HUDEP-2 (cell line): ENCODE results near the gene CNTNAP5.

Source experiments
- DNase-seq, 76 experiments: peaks; one replicate each; lab custom pipeline; 2025; ENCODE audit not compliant: unreplicated experiment in 76 of 76; lab: John Stamatoyannopoulos, UW

CNTNAP5 gene

DNA sequence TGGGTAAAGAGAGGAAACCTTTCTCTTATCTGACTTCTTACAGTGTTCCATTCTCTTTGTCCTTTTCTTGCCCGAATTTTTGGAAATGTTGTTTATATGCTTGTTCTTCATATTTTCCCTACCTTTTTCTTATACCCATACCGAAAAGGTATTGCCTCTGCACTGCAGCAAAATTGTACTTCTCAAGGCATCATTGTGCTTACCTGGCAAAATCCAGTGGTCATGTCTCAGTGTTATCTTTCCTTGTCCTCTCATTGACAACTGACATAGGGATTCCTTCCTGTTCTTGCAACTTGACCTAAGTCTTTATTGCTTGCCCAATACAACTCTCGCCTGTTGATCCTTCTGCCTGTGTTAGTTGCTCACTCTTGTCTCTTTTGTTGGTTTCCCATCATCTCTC, 842.2 kb downstream of the CNTNAP5 start:
- DNase-seq: no peak

DNA sequence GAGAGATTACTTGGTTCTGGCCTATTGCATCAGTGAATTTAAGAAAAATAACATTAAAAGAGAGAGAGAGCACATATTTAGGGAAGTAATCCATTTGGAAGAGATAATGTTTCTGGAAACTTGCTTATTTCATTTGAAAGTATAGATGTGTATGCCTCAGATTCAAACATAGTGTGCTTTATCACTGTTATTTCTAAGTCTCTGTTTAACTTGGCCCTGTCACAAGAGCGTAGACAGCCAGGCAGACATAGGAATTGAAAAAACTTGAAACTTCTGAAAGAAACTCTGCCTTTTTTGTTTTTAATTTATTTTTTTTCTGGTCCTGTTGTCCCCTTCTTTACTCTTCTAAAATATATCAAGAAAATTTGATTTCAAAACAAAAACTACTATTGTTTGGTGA, 849.1 kb downstream of the CNTNAP5 start:
- no peak for DNase-seq

DNA sequence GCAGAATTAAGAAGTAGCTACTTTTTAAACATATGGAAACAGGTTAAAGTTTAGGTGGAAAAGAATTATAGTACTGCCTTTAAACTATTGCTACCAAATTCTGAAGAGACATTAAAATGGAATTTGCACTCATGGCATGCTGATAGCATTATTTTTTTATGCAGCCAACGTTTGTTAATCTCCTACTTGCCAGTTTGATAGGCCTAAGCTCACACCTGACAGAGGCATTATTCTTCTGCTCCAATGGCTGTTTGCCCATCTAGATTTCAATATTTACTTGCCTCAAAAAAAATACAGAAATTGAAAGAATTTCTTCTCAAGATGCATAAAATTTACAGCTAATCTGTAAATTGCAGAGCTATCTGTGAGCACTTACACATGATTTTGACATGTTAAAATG, 849.6 kb downstream of the CNTNAP5 start:
- no peak for DNase-seq

DNA sequence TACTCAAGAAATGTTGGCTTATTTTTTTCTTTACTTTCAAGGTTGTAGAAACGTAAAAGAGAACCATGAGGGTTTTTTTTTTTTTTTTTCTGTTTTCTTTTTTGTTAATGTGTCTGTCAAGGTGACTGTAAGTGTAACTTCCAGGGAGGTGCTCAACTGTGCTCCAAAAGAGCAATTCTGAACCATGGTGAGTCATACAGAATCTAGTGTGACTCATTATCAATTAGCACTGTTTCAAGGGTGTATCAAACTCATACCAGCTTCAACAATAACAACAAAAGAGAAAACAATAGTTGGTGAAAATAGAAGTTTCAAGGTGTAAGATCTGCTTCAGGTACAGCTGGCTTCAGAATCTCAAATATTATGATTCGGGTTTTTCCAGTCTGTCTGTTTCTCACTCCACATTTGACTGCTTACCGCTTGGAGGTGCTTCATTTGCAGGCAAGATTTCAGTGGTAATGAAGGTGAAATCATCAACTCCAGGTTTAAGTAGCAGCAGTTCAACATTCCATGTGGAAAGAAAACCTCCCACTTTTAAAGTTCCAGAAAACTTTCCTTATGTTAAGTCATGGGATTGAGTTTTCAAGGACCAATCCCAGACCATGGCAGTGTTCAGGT, 850.6 kb downstream of the CNTNAP5 start:
- no peak for DNase-seq

DNA sequence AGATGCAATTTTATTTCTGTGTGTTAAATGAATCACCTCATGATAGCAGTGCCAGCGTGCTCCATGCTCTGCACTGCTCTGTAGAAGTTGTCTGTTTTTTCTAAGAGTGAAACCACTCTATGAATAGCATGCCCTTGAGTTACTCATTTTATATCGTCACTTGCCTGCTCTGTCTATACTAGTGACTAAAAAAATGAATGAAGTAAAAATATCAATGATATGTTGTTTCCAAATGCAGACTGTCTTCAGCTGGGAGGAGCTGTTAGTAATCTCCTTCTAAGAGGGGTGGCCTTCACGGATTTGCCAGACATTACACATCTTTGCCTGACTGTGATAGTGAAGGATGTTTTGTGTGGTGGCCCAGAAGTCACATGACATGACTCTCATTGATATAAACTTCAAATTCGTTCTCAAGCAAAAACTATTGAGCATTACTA, 852.1 kb downstream of the CNTNAP5 start:
- no peak for DNase-seq

DNA sequence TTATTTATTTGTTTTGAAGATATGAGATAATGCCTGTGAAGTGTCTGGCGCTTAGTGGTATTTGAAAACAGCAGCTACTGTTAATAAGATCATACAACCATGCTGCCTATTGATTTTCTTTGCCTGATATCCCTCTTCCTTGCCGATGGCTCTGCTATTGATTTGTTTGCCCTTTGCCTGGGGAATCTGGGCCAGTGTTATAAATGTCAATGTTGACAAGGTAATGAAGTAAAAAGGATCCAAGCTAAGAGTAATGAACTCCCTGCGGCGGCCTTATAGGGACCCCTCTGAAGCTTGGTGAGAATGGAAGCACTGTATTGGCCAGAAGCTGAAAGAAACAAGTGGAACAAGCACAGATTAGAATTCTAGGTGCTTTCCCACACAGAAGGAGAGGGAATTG, 854.6 kb downstream of the CNTNAP5 start:
- DNase-seq: no peak

DNA sequence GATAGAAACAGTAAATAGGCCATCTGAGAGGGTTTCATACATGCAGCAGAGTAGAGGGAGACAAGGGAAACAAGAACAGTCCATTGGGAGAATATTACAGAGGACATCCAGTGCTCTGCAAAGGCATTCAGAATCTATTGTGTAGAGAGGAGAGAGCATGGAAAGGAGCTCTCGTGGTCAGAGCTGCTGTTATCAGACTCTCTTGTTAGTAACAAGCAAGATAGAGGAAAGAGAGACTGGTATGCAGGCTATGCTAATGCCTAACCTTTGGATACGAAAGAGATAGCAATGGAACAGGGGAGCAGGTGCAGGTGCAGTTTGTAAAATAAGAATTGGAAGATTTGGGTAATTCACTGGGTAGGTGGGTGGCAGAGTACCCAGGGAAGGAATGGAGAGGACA, 855.9 kb downstream of the CNTNAP5 start:
- no peak for DNase-seq

DNA sequence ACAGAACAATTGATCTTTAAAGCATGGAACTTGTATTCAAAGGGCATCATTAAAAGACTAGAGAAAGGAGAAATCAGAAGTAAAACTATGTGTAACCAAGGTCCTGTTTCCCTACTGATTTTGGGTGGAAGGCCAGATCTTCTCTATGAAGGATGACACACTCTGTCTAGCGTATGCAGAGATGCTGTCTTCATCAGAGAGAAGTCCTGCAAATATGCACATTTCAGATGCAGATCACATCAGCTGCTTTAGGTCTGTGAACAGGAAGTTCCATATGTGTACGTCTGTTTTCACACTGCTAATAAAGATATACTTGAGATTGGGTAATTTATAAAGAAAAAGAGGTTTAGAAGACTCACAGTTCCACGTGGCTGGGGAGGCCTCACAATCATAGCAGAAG, 857.3 kb downstream of the CNTNAP5 start:
- DNase-seq: no peak

DNA sequence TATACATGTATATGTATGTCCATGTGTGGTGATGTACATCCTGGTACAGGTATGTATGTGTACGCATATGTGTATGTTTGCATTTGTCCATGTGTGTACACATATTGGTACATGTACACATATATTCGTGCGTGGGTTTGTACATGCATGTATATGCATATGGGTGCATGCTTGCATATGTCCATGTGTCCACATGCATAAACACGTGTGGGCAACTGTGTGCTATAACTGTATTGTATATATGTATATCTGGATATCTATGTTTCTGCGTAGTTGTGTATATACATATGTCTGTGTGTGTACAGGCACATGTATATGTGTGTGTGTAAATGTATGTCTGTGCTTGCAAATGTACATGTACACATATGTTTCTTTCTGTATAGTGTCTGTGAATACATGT, 858.5 kb downstream of the CNTNAP5 start:
- no peak for DNase-seq

DNA sequence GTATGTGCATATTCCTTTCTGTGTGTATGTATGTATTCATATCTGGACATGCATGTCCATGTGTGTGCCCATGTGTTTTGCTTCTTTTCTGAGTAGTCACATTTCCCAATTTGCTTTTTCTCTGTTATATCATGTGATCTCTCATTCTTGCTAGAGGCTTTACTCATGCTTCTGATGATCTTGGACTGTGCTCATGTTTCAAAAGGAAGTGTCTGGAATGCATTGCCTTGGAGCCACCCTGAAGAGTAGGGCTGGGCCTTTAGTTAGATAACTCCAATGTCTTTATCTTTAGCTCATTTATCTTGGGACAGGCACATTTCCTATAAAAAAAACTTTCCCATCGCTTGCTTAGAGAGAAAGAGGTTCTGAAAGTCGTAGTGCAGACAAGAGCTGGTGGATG, 859.2 kb downstream of the CNTNAP5 start:
- DNase-seq: no peak

DNA sequence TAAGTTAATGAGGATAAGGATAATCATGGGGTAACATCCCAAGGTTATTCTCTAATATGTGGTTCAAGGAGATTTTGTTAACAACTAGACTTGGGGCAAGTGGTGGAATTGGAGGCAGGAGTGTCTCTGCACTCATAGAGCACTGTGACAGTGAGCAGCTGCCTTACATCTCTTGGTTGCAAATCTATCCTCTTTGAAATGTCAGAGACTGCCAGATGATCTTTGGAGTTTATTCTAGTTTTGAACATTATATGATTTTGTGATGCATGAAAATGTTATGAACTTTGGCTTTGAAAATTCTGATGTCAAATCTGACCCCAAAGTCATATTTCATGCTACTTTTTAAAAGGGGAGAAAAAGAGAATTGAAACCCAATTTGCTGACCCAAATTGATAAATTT, 861.1 kb downstream of the CNTNAP5 start:
- DNase-seq: no peak

DNA sequence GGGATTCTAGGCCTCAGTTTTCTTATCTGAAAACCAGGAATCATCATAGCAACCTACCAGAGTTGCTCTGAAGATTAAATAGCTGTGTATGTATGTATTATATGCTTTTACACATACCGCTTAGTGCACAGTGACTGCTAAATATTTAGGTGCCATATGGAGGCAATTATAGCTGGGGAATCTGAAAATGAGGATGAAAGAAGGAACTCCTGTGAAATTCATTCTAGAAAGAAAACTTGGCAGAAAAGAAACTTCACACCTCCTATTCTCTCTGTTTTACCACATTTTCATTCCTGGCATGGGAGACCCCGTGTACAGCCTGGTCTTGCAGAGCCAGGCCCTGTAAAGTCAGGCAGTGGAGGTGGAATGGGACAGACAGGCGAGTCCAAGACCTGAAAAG, 862.4 kb downstream of the CNTNAP5 start:
- no peak for DNase-seq

DNA sequence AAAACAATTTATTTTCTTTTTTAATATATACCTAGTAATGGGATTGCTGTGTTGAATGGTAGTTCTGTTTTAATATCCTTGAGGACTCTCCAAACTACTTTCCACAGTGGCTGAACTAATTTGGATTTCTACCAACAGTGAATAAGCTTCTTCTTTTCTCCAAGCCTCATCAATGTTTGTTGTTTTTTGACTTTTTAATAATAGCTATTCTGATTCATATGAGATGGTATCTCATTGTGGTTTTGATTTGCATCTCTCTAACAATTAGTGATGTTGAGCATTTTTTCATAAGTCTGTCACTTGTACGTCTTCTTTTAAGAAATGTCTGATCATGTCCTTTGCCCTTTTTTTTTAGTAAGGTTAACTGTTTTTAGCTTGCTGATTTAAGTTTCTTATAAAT, 863.3 kb downstream of the CNTNAP5 start:
- no peak for DNase-seq

DNA sequence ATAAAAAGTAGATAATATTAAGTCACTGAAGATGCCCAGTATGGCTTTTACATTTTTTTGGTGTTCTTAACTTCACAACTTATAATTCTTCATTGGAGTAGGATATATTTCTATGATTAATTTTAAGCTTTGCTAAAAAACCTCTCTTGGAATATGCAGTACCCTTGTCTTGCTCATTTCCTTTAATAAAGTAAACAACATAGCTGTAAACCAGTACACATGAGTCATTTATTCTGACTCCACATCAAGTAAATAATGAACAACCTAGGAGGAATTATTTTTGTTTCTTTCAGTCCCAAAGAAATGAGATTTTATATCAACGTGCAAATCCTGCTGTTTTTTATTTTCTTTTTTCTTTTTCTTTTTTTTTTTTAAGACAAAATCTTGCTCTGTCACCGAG, 869.1 kb downstream of the CNTNAP5 start:
- DNase-seq: no peak

DNA sequence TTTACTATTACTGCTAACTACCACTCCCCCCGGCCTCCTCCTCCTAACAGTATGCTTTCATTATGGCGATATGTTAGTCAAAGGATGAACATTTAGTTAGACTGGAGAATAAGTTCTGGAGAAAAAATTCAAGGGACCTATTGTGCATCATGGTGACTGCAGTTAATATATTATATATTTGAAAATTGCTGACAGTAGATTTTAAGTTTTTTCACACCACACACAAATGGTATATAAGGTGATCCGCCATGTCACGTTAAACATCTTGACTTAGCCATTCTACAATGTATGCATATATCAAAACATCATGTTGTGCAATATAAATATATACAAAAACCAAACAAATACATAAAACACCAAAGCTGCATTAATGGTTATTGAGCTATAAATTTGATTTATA, 873.7 kb downstream of the CNTNAP5 start:
- DNase-seq: no peak

DNA sequence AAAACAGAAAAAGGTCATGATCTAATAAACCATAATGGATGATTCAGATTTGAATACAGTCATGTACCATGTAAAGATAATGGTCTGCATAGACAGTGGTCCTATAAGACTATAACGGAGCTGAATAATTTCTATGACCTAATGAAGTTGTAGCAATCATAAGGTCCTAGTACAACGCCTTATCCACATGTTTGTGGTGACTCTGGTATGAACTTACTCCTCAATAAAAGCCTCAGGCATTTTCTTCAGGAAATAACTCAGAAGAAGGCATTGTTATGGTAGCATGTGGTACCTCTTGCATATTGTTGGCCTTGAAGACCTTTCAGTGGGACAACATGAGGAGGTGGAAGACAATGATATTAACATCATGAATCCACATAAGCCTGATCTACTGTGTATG, 883.3 kb downstream of the CNTNAP5 start:
- DNase-seq: no peak

DNA sequence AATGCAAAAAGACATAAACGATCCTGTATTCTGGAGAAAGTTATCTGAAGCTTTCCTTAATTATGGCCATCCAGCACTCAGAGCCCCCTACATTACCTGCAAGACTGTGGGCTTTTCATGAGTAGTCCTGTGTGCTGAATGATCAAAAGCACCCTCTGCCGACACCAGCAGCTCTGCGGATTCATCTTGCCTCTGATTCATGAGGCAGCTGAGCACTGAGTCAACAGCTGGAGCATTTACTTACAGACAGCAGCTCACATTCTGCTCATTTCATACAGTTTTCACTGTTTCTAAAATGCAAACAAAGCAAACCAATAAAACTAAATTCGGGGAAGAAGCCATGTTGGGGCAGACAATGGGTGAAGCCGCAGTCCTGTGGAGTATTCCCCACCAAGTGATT, 886.5 kb downstream of the CNTNAP5 start:
- no peak for DNase-seq

DNA sequence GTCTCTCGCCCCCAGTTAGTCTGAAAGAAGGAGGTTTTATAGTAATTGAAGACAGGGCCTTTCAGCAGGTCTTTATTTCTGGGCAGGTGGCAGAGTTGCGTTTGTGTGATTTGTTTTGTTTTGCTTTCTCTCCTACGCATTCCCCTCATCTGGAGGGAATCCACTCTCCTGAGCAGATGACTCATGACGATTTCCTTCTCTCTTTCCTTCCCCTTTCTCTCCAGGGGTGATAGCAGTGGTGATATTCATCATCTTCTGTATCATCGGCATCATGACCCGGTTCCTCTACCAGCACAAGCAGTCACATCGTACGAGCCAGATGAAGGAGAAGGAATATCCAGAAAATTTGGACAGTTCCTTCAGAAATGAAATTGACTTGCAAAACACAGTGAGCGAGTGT, 888.8 kb downstream of the CNTNAP5 start:
- DNase-seq: no peak

DNA sequence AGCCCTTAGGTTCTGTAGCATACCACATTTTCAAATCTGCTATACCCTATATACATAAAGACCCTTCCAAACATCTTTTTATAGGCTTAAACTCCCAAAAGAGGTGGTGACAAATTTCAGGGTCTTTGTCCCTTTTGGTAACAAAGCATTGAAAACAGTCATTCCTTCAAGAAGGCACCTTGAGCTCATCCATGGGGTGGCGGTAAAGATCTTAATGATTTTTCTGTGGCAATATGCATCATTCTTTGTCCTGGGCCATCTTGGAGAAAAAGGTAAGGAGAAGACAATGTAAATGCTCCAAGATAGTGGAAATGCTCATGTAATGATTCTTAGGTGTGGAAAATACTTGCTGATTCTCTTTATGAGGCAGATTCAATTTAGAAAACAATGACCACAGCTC, 890.5 kb downstream of the CNTNAP5 start:
- no peak for DNase-seq

DNA sequence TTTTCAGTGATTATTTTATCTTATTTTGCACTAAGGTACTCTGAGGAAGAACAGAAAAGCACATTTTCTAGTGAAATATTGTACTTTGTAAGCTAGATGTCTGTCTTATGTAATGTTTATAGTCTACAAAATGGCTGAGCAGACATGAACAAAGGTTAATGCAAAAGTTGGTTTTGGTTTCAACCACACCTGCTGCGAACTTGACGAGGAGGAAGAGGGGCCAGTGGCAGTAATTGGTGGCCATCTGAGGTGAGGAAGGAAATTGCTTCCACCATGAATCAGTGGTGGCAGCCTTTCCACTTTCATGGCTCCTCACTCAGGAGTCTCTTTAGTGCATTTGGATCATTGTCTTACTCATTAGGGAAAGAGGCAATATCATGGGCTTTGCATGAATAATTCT, 894.2 kb downstream of the CNTNAP5 start:
- DNase-seq: no peak

DNA sequence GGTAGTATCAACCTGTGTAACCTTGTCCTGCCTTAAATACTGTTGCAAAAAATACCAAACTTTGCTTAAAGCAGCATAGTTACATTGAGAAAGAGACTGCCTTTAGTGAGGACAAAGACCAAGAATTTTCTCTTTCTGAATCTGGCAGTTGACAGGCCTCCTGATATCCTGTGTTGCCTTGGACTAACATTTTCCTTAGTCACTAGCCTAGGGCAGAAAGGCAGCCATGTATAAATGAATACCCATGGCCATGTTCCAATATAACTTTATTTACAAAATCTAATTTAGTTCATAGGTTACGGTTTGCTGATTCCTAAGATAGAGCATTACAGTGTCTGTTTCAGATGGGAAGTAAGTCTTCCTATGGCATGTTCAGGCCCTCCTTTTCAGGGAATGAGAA, 895.4 kb downstream of the CNTNAP5 start:
- DNase-seq: no peak

DNA sequence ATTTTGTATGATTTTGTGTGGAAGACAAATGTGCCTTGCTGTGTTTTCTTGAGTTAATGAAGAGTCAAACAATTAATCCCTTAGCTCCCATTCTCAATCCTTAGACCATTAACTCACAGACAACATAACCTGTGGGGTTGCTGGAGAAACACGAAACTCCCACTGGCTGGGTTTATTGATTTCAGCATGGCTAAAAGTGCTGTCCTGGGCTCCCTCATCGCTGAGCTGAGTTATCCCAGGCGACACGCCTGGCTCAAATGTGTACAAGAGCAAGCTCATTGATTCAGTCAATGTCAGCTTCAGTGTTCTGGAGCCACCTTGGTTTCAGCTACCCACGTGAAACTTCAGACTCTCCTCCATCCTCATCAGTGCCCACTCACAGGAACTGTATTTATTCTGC, 896.1 kb downstream of the CNTNAP5 start:
- DNase-seq: no peak

DNA sequence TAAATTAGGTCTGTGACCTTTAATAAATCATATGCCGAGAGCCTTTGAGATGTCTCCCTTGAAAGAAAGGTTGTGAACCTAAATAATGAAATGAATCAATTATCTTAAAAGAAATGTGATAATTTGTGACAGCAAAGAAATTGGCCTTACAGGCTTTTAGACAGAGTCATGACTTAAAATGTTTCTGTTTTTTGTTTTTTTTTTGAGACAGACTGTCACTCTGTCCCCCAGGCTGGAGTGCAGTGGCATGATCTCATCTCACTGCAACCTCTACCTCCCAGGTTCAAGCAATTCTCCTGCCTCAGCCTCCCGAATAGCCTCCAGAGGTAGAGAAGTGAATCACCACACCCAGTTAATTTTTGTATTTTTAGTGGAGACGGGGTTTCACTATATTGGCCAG, 898.0 kb downstream of the CNTNAP5 start:
- no peak for DNase-seq
